Chondrocyte (in vitro differentiated cells): Measurements from ENCODE around the gene GID4. TPM values are rescaled to one million over a fixed set of nuclear protein-coding genes. Genes with fewer than 3 reads are reported as not detected.

Source experiments
- DNase-seq: peaks from one replicate; pipeline ENCODE4 v3.0.0; 2021; ENCODE audit warnings: mixed read lengths, low spot score
- H3K27ac Mint-ChIP-seq: one replicate; pipeline ENCODE4 v1.8.0; 2021; ENCODE audit warnings: mild to moderate bottlenecking, moderate library complexity, mixed read lengths; ENCODE audit not compliant: unreplicated experiment
- H3K27me3 Mint-ChIP-seq: 2 replicates; pipeline ENCODE4 v1.8.0; 2021; ENCODE audit warnings: low read depth, mixed read lengths
- H3K36me3 Mint-ChIP-seq: 2 replicates; pipeline ENCODE4 v1.8.0; 2021; ENCODE audit warnings: low read depth, mixed read lengths
- H3K4me1 Mint-ChIP-seq: 2 replicates; pipeline ENCODE4 v1.8.0; 2021; ENCODE audit warnings: low read depth, mild to moderate bottlenecking, mixed read lengths
- H3K4me3 Mint-ChIP-seq: one replicate; pipeline ENCODE4 v1.8.0; 2021; ENCODE audit warnings: mild to moderate bottlenecking, moderate library complexity, mixed read lengths; ENCODE audit not compliant: unreplicated experiment
- H3K9me3 Mint-ChIP-seq: 2 replicates; pipeline ENCODE4 v1.8.0; 2021; ENCODE audit warnings: low read depth, mixed read lengths
- total RNA-seq: library from RNA; stranded (reverse); gene quantifications from 3 replicates; pipeline ENCODE4 v1.2.1, GENCODE V29; 2021
- TF ChIP-seq, protein P1 (sequence below): fragments of 200-600 bp; sonication (generic); IDR thresholded peaks from 2 replicates; pipeline ENCODE4 v1.5.0; 2021; ENCODE audit warnings: antibody characterized with exemption, mild to moderate bottlenecking, moderate library complexity

The GID4 gene
- total RNA-seq, 1 donor from 2014 or later: 9.7 TPM

DNA sequence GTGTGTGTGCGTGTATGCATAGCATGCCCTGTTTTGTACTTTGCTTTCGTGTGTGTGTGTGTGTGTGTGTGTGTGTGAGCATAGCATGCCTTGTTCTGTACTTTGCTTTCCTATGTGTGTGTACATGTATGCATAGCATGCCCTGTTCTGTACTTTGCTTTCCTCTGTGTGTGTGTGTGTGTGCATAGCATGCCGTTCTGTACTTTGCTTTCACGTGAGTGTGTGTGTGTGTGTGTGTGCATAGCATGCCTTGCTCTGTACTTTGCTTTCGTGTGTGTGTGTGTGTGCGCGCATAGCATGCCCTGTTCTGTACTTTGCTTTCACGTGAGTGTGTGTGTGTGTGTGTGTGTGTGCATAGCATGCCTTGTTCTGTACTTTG, 39.2 kb upstream of the GID4 start:
- H3K36me3 Mint-ChIP-seq: peaks cover 2% of the 10 kb centered on the region
- H3K4me3 Mint-ChIP-seq: no peak overlapping the region
- TF ChIP-seq, protein P1, sequence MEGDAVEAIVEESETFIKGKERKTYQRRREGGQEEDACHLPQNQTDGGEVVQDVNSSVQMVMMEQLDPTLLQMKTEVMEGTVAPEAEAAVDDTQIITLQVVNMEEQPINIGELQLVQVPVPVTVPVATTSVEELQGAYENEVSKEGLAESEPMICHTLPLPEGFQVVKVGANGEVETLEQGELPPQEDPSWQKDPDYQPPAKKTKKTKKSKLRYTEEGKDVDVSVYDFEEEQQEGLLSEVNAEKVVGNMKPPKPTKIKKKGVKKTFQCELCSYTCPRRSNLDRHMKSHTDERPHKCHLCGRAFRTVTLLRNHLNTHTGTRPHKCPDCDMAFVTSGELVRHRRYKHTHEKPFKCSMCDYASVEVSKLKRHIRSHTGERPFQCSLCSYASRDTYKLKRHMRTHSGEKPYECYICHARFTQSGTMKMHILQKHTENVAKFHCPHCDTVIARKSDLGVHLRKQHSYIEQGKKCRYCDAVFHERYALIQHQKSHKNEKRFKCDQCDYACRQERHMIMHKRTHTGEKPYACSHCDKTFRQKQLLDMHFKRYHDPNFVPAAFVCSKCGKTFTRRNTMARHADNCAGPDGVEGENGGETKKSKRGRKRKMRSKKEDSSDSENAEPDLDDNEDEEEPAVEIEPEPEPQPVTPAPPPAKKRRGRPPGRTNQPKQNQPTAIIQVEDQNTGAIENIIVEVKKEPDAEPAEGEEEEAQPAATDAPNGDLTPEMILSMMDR: no peak
- H3K9me3 Mint-ChIP-seq: no peaks in the 10 kb centered on the region
- H3K27me3 Mint-ChIP-seq: no peaks in the 10 kb centered on the region
- peaks cover 2% of the 10 kb centered on the region for H3K4me1 Mint-ChIP-seq
- no peak overlapping the region for H3K27ac Mint-ChIP-seq
- DNase-seq: no peak

DNA sequence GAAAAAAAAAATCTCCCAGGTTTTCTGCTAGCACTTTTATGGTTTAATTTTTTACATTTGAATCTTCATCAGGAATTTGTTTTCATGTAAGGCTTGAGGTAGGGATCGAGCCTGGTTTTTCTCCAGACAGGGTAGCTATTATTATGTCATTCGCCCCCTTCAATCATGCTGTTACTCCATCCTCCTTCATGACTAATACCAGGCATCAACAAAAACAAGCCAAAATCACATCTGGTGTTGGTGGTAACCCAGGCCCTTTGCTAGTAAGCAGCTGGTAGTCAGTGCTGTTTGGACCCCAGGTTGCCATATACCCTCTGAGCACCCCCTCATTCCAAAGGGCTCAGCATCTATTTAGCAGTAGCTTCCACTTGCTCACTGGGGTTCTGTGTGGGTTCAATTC, 37.0 kb upstream of the GID4 start:
- Mint-ChIP-seq H3K4me3 (no peak overlapping the region), H3K27me3 (no peaks in the 10 kb centered on the region), H3K4me1 (no peaks in the 10 kb centered on the region), H3K27ac (no peak overlapping the region), H3K9me3 (no peaks in the 10 kb centered on the region), H3K36me3 (peaks cover 4% of the 10 kb centered on the region)
- TF ChIP-seq, protein P1: no peak
- no peak for DNase-seq

DNA sequence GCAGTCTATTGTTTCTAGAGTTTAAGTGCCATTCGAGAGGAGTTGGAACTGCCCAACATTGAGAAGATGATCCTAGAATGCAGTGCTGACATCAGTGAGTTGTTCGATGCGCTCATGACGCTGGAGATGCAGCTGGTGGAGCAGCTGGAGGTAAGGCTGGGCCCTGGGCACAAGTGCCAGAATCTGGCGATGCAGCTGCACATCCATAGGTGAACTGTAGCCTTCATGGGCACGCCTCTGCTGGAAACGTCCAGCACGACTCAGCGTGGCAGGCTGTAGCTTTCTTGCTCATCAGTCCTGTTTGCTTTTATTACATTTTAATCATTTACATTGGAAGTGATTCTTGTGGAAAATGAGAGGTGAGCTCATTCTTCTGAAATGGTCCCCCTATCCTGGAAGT, 34.9 kb upstream of the GID4 start:
- no peak for DNase-seq
- Mint-ChIP-seq H3K4me1 (peaks cover 9% of the 10 kb centered on the region), H3K4me3 (no peak overlapping the region), H3K27ac (no peak overlapping the region), H3K27me3 (no peaks in the 10 kb centered on the region), H3K36me3 (peaks cover 4% of the 10 kb centered on the region), H3K9me3 (no peaks in the 10 kb centered on the region)
- TF ChIP-seq, protein P1: no peak

DNA sequence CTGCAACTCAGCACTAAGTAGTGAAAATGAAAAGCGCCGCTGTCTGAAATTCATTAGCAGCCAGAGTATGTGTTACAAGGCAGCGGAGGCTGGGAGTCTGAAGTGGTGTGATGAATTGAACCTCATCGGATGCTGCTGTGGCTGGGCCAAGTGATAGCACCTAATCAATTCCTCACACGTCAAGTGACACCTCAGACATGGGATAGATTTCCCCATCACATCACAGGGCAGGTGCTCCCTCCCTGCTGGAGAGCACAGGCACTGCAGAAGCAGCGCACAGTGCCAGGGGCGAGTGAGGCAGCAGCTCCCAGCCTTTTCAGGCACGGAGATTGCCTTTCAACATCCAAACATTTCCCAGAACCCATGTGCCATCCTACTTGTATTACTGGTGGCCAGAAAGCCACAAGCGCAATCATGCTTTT, 34.3 kb upstream of the GID4 start:
- H3K27me3 Mint-ChIP-seq: no peaks in the 10 kb centered on the region
- H3K27ac Mint-ChIP-seq: no peak overlapping the region
- TF ChIP-seq, protein P1: peak; percentile 34
- DNase-seq: no peak
- peaks cover 4% of the 10 kb centered on the region for H3K36me3 Mint-ChIP-seq
- H3K4me1 Mint-ChIP-seq: peaks cover 10% of the 10 kb centered on the region
- H3K9me3 Mint-ChIP-seq: no peaks in the 10 kb centered on the region
- no peak overlapping the region for H3K4me3 Mint-ChIP-seq

DNA sequence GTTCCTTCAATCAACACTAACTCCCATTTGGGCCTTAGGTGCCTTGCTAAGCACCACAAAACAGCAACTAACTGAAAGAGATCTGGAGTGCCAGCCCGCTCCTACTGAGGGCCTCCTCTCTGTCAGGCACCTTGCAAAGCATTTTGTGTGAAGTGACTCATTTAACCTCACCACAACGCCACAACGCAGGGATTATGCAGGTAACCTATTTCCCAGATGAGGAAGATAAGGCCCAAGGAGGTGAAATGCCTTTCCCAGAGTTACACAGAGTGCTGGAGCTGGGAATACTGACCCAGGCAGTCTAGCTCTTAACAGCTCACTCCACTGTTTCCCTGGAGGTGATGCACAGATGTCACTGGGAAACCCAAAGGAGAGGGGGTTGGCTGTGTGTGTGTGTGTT, 33.7 kb upstream of the GID4 start:
- TF ChIP-seq, protein P1: no peak
- Mint-ChIP-seq H3K27ac (no peak overlapping the region), H3K4me3 (no peak overlapping the region), H3K27me3 (no peaks in the 10 kb centered on the region), H3K36me3 (peaks cover 6% of the 10 kb centered on the region), H3K4me1 (peaks cover 10% of the 10 kb centered on the region), H3K9me3 (no peaks in the 10 kb centered on the region)
- no peak for DNase-seq
